B cell (primary cell): Measurements from ENCODE around the gene SLC25A39.

ENCODE experiments used
- EZH2 ChIP-seq: IDR thresholded peaks from 2 replicates; pipeline ENCODE4 v1.6.1; 2012; ENCODE audit warnings: borderline replicate concordance, low read depth, mild to moderate bottlenecking, moderate library complexity, low read length; ENCODE audit not compliant: insufficient read depth, poor library complexity, severe bottlenecking
- TF ChIP-seq, protein P1 (sequence below): fragments of 200-600 bp; IDR thresholded peaks from one replicate; pipeline ENCODE4 v1.8.0; 2022; ENCODE audit warnings: antibody characterized with exemption, mild to moderate bottlenecking

DNA sequence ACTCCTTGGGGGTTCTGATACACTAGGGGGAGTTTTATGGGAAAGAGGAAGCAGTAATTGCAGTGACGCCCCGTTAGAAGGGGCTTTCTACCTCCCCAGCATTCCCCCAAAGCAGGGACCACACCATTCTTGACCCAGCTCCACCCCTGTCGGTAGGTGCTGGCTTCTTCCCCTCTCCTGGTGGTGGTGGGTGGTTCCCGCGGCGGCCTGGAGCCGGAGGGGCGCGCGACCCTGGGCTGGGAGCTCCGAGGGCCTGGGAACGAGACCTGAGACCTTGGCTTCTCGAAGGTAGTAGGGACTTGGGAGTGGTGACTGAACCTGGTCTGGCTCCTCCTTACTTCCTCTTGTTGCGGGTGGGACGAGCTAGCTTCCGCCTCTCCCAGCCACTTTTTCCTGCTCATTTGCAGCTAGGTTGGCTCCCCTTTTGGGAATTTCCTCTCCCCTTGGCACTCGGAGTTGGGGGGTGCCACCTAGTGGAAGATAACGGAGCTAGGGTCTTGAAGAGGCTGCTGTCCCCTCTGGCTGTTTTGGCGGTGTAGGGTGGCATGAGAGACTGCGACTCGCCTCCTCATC, 20.9 kb upstream of the SLC25A39 start:
- TF ChIP-seq EZH2 = no peak
- TF ChIP-seq, protein P1, sequence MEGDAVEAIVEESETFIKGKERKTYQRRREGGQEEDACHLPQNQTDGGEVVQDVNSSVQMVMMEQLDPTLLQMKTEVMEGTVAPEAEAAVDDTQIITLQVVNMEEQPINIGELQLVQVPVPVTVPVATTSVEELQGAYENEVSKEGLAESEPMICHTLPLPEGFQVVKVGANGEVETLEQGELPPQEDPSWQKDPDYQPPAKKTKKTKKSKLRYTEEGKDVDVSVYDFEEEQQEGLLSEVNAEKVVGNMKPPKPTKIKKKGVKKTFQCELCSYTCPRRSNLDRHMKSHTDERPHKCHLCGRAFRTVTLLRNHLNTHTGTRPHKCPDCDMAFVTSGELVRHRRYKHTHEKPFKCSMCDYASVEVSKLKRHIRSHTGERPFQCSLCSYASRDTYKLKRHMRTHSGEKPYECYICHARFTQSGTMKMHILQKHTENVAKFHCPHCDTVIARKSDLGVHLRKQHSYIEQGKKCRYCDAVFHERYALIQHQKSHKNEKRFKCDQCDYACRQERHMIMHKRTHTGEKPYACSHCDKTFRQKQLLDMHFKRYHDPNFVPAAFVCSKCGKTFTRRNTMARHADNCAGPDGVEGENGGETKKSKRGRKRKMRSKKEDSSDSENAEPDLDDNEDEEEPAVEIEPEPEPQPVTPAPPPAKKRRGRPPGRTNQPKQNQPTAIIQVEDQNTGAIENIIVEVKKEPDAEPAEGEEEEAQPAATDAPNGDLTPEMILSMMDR = peak; percentile 75
